Measurements from ENCODE around the gene KRT13.

DNA sequence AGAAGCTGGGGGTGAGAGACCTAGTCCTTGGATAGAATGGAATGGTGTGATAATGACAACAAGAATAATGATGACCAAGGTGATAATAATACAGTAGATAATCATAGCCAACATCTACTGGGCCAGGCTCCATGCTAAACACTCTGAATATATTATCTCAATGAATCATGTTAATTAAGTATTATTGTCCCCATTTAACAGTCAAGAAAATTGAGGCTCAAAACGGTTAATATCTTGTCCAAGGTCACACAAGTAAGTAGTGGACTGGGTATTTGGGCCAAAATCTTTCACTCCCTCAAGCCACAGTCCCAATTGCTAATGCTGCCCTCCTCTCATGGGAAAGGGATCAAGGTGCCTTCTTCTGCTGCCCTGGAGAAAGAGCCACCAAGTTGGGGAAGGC is 26.6 kb upstream of the KRT13 start:
- TF ChIP-seq ARNTL (CRISPR knock-in tag; IDR thresholded peaks at IDR 0.05; ENCODE audit: borderline replicate concordance, low read depth) (no peak), ZNF70 (CRISPR knock-in tag; IDR thresholded peaks at IDR 0.05) (no peak), ZNF565 (CRISPR knock-in tag; conservative IDR thresholded peaks at IDR 0.05; ENCODE audit: low read depth) (no peak), POU6F1 (CRISPR knock-in tag; IDR thresholded peaks at IDR 0.05; ENCODE audit: borderline replicate concordance, low read depth) (no peak), RARB (CRISPR knock-in tag; IDR thresholded peaks at IDR 0.05) (no peak), OSR1 (CRISPR knock-in tag; IDR thresholded peaks at IDR 0.05) (no peak), BACH2 (CRISPR knock-in tag; IDR thresholded peaks at IDR 0.05; ENCODE audit: borderline replicate concordance) (no peak), ZFP3 (CRISPR knock-in tag; IDR thresholded peaks at IDR 0.05) (no peak), PPARA (CRISPR knock-in tag; IDR thresholded peaks at IDR 0.05; ENCODE audit: borderline replicate concordance) (no peak), SNAI2 (CRISPR knock-in tag; IDR thresholded peaks at IDR 0.05) (no peak)
- TF ChIP-seq, protein P1, sequence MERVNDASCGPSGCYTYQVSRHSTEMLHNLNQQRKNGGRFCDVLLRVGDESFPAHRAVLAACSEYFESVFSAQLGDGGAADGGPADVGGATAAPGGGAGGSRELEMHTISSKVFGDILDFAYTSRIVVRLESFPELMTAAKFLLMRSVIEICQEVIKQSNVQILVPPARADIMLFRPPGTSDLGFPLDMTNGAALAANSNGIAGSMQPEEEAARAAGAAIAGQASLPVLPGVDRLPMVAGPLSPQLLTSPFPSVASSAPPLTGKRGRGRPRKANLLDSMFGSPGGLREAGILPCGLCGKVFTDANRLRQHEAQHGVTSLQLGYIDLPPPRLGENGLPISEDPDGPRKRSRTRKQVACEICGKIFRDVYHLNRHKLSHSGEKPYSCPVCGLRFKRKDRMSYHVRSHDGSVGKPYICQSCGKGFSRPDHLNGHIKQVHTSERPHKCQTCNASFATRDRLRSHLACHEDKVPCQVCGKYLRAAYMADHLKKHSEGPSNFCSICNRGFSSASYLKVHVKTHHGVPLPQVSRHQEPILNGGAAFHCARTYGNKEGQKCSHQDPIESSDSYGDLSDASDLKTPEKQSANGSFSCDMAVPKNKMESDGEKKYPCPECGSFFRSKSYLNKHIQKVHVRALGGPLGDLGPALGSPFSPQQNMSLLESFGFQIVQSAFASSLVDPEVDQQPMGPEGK (CRISPR knock-in tag; IDR thresholded peaks at IDR 0.05; ENCODE audit: borderline replicate concordance) = no peak
